ENCODE data around the gene KIAA1549.
"Not testable (repeated sequence)": the region's sequence is repeated elsewhere in the genome, so short reads cannot be mapped to it uniquely, and the experiment has no call there.

Gene KIAA1549

GRCh38 chr7:138799336-138800000 lies 181.7 kb downstream of the KIAA1549 start:
- no peak for DNase-seq

- no peak for DNase-seq
Measured at GRCh38 chr7:138798836-138799235, 182.4 kb downstream of the KIAA1549 start.

GRCh38 chr7:138797715-138798320 lies 183.4 kb downstream of the KIAA1549 start, which contains the start of the genes ATP6V0A4 and TMEM213:
Gene ATP6V0A4 (minus strand): TSS chr7:138798196. CDS start chr7:138771247, 26,949 bp downstream.
Gene TMEM213 (plus strand): TSS chr7:138797994. CDS start chr7:138798105, 111 bp downstream.
- no peak for DNase-seq

GRCh38 chr7:138797046-138797445 lies 184.1 kb downstream of the KIAA1549 start:
- not testable (repeated sequence) for DNase-seq

GRCh38 chr7:138796038-138796615 lies 185.1 kb downstream of the KIAA1549 start:
- no peak for DNase-seq

- DNase-seq, result no peak
Measured at GRCh38 chr7:138785587-138786437, 195.4 kb downstream of the KIAA1549 start.

GRCh38 chr7:138784692-138785091 lies 196.5 kb downstream of the KIAA1549 start:
- DNase-seq, result no peak
